Uterus (tissue), 2 donors: Measurements from ENCODE around the gene ITGAD.

ENCODE experiments used
- CTCF ChIP-seq, 4 experiments: fragments of 200-600 bp in 2 of 4; fragments of 450-650 bp in 2 of 4; sonication (generic) in 2 of 4; IDR thresholded peaks; one replicate each; pipeline ENCODE4 v1.5.1; 2016 to 2019; ENCODE audit warnings: antibody characterized with exemption in 4 of 4, mild to moderate bottlenecking in 2 of 4, moderate library complexity in 1 of 4
- POLR2A ChIP-seq, 2 donors: fragments of 450-650 bp; IDR thresholded peaks; one replicate each; pipeline ENCODE4 v1.6.1; 2016; ENCODE audit warnings: antibody characterized with exemption in 2 of 2, mild to moderate bottlenecking in 1 of 2, moderate library complexity in 1 of 2

GRCh38 chr16:31417916-31418315 is 24.8 kb downstream of the ITGAD start:
- TF ChIP-seq POLR2A (IDR thresholded peaks at IDR 0.05) (no peak), CTCF (IDR thresholded peaks at IDR 0.05) (no peak)
